ENCODE results near the gene KHDC4. TPM values are rescaled to one million over a fixed set of nuclear protein-coding genes. Genes with fewer than 3 reads are reported as not detected.

Gene KHDC4
- total RNA-seq, 2 donors from 2014 or later = 59.9 to 63.1 TPM

GRCh38 chr1:155877945-155878344 lies 56.3 kb downstream of the KHDC4 start:
- Mint-ChIP-seq H3K27ac (no peak overlapping the region), H3K4me1 (peaks cover 3% of the 10 kb centered on the region), H3K36me3 (ENCODE audit: low read depth) (no peaks in the 10 kb centered on the region), H3K4me3 (no peak overlapping the region), H3K27me3 (no peaks in the 10 kb centered on the region)
- ATAC-seq = no peak
- DNase-seq = no peak
- no peaks in the 10 kb centered on the region for H3K9me3 ChIP-seq (ENCODE audit: control insufficient read depth, low read length, poor library complexity, severe bottlenecking)

GRCh38 chr1:155873860-155874259 lies 60.4 kb downstream of the KHDC4 start:
- Mint-ChIP-seq H3K36me3 (ENCODE audit: low read depth) (peaks cover 6% of the 10 kb centered on the region), H3K4me1 (peaks cover 10% of the 10 kb centered on the region), H3K27ac (no peak overlapping the region), H3K4me3 (no peak overlapping the region), H3K27me3 (no peaks in the 10 kb centered on the region)
- DNase-seq = no peak
- ATAC-seq = no peak
- H3K9me3 ChIP-seq (ENCODE audit: control insufficient read depth, low read length, poor library complexity, severe bottlenecking) = no peaks in the 10 kb centered on the region

GRCh38 chr1:155872527-155872926 lies 61.7 kb downstream of the KHDC4 start:
- H3K9me3 ChIP-seq (ENCODE audit: control insufficient read depth, low read length, poor library complexity, severe bottlenecking) = no peaks in the 10 kb centered on the region
- ATAC-seq (no peak), DNase-seq (no peak)
- H3K36me3 Mint-ChIP-seq (ENCODE audit: low read depth) = peaks cover 9% of the 10 kb centered on the region
- no peaks in the 10 kb centered on the region for H3K27me3 Mint-ChIP-seq
- peak overlapping the region; percentile 82 for H3K27ac Mint-ChIP-seq
- H3K4me1 Mint-ChIP-seq = peaks cover 15% of the 10 kb centered on the region
- H3K4me3 Mint-ChIP-seq = no peak overlapping the region

GRCh38 chr1:155871390-155871789 lies 62.8 kb downstream of the KHDC4 start:
- H3K27me3 Mint-ChIP-seq = no peaks in the 10 kb centered on the region
- no peaks in the 10 kb centered on the region for H3K9me3 ChIP-seq (ENCODE audit: control insufficient read depth, low read length, poor library complexity, severe bottlenecking)
- no peak for DNase-seq
- no peak overlapping the region for H3K4me3 Mint-ChIP-seq
- ATAC-seq = no peak
- peaks cover 18% of the 10 kb centered on the region for H3K4me1 Mint-ChIP-seq
- peaks cover 9% of the 10 kb centered on the region for H3K36me3 Mint-ChIP-seq (ENCODE audit: low read depth)
- H3K27ac Mint-ChIP-seq = no peak overlapping the region

- Mint-ChIP-seq H3K4me1 (peaks cover 17% of the 10 kb centered on the region), H3K36me3 (ENCODE audit: low read depth) (peaks cover 9% of the 10 kb centered on the region), H3K4me3 (no peak overlapping the region), H3K27ac (no peak overlapping the region), H3K27me3 (no peaks in the 10 kb centered on the region)
- no peak for ATAC-seq
- no peak for DNase-seq
- H3K9me3 ChIP-seq (ENCODE audit: control insufficient read depth, low read length, poor library complexity, severe bottlenecking) = no peaks in the 10 kb centered on the region
Measured at GRCh38 chr1:155867766-155868165, 66.4 kb downstream of the KHDC4 start.

- ATAC-seq = no peak
- no peaks in the 10 kb centered on the region for H3K27me3 Mint-ChIP-seq
- H3K36me3 Mint-ChIP-seq (ENCODE audit: low read depth) = peaks cover 4% of the 10 kb centered on the region
- DNase-seq = no peak
- H3K27ac Mint-ChIP-seq = no peak overlapping the region
- H3K4me3 Mint-ChIP-seq = no peak overlapping the region
- peaks cover 24% of the 10 kb centered on the region for H3K4me1 Mint-ChIP-seq
- H3K9me3 ChIP-seq (ENCODE audit: control insufficient read depth, low read length, poor library complexity, severe bottlenecking) = no peaks in the 10 kb centered on the region
Measured at GRCh38 chr1:155864393-155864792, 69.8 kb downstream of the KHDC4 start.

Other genes with a start within 250 kb of the KHDC4 start
- 10 to 100 TPM; 85.0 to 86.4 TPM for gene YY1AP1, start 245.6 kb downstream of the KHDC4 start, total RNA-seq
- 100 to 1,000 TPM in 1 of 2 donors, 10 to 100 TPM in 1; 98.9 to 127 TPM for gene DAP3, start 245.3 kb downstream of the KHDC4 start, total RNA-seq
- gene GON4L, start 77.2 kb downstream of the KHDC4 start, total RNA-seq = 10 to 100 TPM; 88.4 to 93.9 TPM
- 10 to 100 TPM; 27.0 to 30.2 TPM for gene SYT11, start 74.8 kb downstream of the KHDC4 start, total RNA-seq
- gene RIT1, start 23.1 kb downstream of the KHDC4 start, total RNA-seq = 10 to 100 TPM; 47.8 to 64.6 TPM
- gene RXFP4, start 7.2 kb upstream of the KHDC4 start, total RNA-seq = not detected
- 100 to 1,000 TPM in 1 of 2 donors, 10 to 100 TPM in 1; 86.1 to 123 TPM for gene ARHGEF2, start 44.1 kb upstream of the KHDC4 start, total RNA-seq
- 100 to 1,000 TPM; 217 to 234 TPM for gene SSR2, start 86.5 kb upstream of the KHDC4 start, total RNA-seq
- 10 to 100 TPM; 21.9 to 22.7 TPM for gene UBQLN4, start 119.4 kb upstream of the KHDC4 start, total RNA-seq
- 10 to 100 TPM; 19.4 to 21.4 TPM for gene LAMTOR2, start 120.4 kb upstream of the KHDC4 start, total RNA-seq
- 1 to 10 TPM; 1.4 to 1.8 TPM for gene RAB25, start 126.7 kb upstream of the KHDC4 start, total RNA-seq
- gene MEX3A, start 148.1 kb upstream of the KHDC4 start, total RNA-seq = not detected
- 1,000 to 10,000 TPM in 1 of 2 donors, 100 to 1,000 TPM in 1; 919 to 1,908 TPM for gene LMNA, start 180.3 kb upstream of the KHDC4 start, total RNA-seq
- 10 to 100 TPM; 21.7 to 58.1 TPM for gene SEMA4A, start 219.2 kb upstream of the KHDC4 start, total RNA-seq

Data from T-helper 17 cell (primary cell).